Measurements from ENCODE around the gene GPR62.
"Not testable (repeated sequence)": the region's sequence is repeated elsewhere in the genome, so short reads cannot be mapped to it uniquely, and the experiment has no call there.

GPR62 gene

DNA sequence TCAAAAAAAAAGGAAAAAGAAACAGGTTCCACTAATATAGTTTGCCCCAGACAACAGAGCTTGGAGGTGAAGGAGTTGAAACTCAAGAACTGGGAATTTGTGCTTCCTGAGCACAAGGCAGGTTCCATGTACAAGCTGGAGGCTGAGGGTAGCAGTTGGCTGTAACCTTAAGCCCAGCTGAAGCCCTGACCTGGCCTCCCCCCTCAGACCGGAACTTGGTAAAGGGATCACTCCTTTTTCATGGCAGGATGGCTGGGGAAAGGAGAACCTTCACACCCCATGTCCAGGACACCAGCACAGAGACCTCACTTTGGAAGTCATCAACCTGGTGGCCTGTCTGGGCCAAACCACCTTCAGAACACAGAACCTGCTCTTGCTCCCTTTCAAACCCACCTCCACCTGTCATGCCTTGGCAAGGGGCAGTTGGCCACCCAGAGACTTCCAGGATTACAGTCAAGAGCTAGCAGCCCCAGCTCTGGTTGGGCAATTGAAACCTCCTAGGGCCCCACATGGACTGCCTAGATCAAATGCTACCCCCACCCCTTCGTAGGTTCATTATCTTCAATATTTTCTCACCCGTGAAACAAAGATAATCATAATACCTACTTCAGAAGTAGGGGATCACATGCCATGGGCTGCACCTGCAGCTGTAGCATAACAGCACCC is 37.0 kb downstream of the GPR62 start:
- no peak overlapping the region for H3K4me3 ChIP-seq (ENCODE audit: low read depth, low read length)
- peak; percentile 47 for DNase-seq (ENCODE audit: low read depth)
- TF ChIP-seq, protein P1, sequence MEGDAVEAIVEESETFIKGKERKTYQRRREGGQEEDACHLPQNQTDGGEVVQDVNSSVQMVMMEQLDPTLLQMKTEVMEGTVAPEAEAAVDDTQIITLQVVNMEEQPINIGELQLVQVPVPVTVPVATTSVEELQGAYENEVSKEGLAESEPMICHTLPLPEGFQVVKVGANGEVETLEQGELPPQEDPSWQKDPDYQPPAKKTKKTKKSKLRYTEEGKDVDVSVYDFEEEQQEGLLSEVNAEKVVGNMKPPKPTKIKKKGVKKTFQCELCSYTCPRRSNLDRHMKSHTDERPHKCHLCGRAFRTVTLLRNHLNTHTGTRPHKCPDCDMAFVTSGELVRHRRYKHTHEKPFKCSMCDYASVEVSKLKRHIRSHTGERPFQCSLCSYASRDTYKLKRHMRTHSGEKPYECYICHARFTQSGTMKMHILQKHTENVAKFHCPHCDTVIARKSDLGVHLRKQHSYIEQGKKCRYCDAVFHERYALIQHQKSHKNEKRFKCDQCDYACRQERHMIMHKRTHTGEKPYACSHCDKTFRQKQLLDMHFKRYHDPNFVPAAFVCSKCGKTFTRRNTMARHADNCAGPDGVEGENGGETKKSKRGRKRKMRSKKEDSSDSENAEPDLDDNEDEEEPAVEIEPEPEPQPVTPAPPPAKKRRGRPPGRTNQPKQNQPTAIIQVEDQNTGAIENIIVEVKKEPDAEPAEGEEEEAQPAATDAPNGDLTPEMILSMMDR (IDR thresholded peaks at IDR 0.05; ENCODE audit: low read depth, low read length) = no peak
- TF ChIP-seq POLR2A (IDR thresholded peaks at IDR 0.05; ENCODE audit: extremely low read depth, insufficient read length) (no peak), MYC (IDR thresholded peaks at IDR 0.05; ENCODE audit: low read depth, low read length) (no peak)
- TF ChIP-seq, protein P2, sequence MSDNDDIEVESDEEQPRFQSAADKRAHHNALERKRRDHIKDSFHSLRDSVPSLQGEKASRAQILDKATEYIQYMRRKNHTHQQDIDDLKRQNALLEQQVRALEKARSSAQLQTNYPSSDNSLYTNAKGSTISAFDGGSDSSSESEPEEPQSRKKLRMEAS (IDR thresholded peaks at IDR 0.05; ENCODE audit: low read depth, low read length) = no peak

DNA sequence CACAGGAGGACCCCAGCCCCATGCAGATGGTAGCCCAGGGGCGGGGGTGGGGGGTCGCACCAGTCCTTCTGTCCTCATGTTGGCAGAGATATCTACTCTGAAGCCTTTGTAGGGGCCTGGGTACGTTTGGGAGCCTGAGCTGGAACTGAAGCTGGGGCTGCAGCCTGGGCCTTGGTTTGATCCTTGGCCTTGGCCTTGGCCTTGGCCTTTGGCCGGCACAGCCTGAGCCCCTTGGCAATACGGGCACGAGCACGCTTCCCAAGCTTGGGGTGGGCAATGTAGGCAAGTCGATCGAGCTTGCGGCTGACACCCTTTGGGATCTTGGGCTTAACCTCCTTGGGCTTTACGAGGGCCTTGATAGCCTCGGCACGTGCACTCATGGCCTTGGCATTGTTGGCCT is 38.5 kb downstream of the GPR62 start:
- DNase-seq (ENCODE audit: low read depth) = not testable (repeated sequence)
- peak overlapping the region; percentile 98 for H3K4me3 ChIP-seq (ENCODE audit: low read depth, low read length)

DNA sequence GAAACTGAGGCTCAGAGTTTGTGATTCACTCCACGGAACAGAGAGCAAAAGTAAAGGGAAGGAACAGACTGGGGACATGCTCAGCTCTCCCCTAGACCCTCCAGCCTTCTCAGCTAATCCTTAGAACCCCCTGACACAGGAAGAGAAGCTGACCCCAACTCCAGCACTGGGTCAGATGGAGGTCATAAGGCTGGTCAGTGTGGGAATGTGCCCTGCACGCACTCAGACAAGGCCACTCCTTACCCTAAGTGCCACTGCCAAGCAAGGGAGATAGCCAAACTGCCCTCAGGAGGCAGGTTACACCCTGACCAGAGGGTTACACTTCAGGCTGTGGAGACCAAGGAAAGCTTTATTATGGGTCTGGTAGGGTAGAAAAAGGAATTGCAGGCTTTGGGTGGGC is 39.3 kb downstream of the GPR62 start:
- H3K4me3 ChIP-seq (ENCODE audit: low read depth, low read length) = peak overlapping the region; percentile 98
- DNase-seq (ENCODE audit: low read depth) = no peak
- TF ChIP-seq, protein P1 (IDR thresholded peaks at IDR 0.05; ENCODE audit: low read depth, low read length) = no peak
- TF ChIP-seq MYC (IDR thresholded peaks at IDR 0.05; ENCODE audit: low read depth, low read length) (no peak), POLR2A (IDR thresholded peaks at IDR 0.05; ENCODE audit: extremely low read depth, insufficient read length) (no peak)
- TF ChIP-seq, protein P2 (IDR thresholded peaks at IDR 0.05; ENCODE audit: low read depth, low read length) = no peak

DNA sequence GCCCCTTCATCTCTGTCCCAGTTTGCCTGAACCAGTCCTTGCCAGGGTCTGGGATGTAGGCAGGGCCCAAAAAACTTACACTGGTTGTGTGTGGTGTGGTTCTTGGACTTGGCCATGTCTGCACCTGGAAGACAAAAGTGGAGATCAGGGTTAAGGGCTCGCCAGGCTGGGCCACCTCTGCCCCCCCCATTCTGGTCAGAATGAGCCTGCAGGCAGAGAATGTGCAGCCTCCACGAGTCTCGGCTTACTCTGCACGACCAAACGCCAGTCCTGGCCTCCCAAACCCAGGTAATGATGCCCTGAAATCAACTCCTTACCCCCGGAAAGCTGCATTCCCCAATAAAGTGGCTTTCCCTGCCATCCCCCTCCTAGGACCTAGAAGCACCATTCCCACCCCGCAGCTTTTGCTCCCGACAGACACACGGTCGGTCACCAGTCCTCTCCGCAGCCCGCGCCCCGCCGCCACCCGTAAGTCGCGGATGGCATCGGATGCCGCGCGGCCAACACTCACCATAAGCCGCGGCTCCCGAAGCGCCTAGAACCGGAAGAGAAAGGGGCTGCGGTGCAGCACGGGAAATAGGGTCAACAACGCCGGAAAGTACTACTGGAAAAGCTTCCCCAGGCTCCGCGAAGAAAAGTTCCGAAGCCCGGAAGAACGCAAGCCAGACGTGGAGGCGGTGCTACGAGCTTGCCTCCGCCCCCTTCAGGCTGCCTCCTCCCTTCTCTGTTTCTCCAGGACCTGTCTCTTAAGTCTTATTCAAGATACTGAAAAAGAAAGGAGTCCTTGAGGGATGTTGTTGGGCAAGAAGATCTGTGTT is 40.4 kb downstream of the GPR62 start, which contains the start of gene RPL29:
Gene RPL29 (minus strand): TSS at position 550 of the 818 bp plus-strand sequence. CDS start 434 bp downstream, at position 116.
- DNase-seq (ENCODE audit: low read depth) = peak; percentile 96
- TF ChIP-seq, protein P2 (IDR thresholded peaks at IDR 0.05; ENCODE audit: low read depth, low read length) = peak; percentile 82
- TF ChIP-seq MYC (IDR thresholded peaks at IDR 0.05; ENCODE audit: low read depth, low read length) = peak; percentile 96
- peak; percentile 95 for TF ChIP-seq POLR2A (IDR thresholded peaks at IDR 0.05; ENCODE audit: extremely low read depth, insufficient read length)
- TF ChIP-seq, protein P1 (IDR thresholded peaks at IDR 0.05; ENCODE audit: low read depth, low read length) = no peak
- H3K4me3 ChIP-seq (ENCODE audit: low read depth, low read length) = peak within 1 kb of the TSS; percentile 98

DNA sequence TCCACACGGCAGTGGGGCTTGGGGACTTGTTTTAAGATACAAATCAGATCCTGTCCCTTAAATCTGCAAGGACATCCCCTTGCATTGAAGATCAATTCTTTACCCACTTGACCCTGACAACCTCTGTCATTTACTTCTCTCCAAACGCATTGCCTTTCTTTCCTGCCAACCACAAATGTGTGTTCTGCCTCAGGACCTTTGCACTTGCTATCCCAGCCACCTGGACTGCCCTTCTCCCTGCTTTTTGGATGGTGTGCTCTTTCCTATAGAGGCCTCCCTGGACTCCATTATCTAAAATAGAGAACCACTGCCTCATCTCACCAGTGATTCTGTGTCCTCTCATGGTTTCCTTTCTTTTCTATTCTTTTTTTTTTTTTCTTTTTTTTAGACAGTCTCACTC is 42.0 kb downstream of the GPR62 start:
- no peak overlapping the region for H3K4me3 ChIP-seq (ENCODE audit: low read depth, low read length)
- no peak for DNase-seq (ENCODE audit: low read depth)
- TF ChIP-seq, protein P2 (IDR thresholded peaks at IDR 0.05; ENCODE audit: low read depth, low read length) = no peak
- TF ChIP-seq, protein P1 (IDR thresholded peaks at IDR 0.05; ENCODE audit: low read depth, low read length) = no peak
- no peak for TF ChIP-seq POLR2A (IDR thresholded peaks at IDR 0.05; ENCODE audit: extremely low read depth, insufficient read length)
- TF ChIP-seq MYC (IDR thresholded peaks at IDR 0.05; ENCODE audit: low read depth, low read length) = no peak

DNA sequence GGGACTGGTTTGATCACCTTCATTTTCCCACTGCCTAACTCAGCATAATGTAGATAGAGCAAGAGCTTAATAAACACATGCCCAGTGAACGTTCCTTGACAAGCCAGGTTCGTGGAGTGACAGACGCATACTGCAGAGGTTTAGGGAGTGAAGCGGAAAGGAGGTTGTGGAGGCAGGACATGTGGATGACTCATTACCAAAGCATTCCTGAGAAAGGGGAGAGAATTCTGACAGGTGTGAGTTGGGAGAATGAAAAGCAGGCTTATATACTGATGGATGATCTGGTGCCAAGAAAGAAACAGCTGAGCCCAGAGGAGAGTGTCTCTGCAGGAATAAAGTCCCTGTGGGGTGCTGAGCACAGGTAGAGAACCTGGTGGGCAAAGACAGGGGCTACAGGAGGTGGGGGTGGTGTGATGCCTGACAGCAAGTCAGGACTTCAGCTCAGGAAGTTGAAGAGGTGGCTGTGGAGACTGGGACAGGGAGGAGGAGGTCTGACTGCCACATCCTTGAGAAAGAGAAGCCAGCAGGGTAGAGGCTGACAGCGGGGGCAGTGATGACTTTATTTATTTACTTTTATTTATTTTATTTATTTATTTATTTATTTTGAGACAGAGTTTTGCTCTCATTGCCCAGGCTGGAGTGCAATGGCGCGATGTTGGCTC is 42.9 kb downstream of the GPR62 start:
- DNase-seq (ENCODE audit: low read depth) = no peak

More for the DNA sequence above, 42.9 kb downstream of the GPR62 start:
- TF ChIP-seq MYC (IDR thresholded peaks at IDR 0.05; ENCODE audit: low read depth, low read length) = no peak
- TF ChIP-seq, protein P2 (IDR thresholded peaks at IDR 0.05; ENCODE audit: low read depth, low read length) = no peak
- TF ChIP-seq, protein P1 (IDR thresholded peaks at IDR 0.05; ENCODE audit: low read depth, low read length) = no peak
- H3K4me3 ChIP-seq (ENCODE audit: low read depth, low read length) = no peak overlapping the region
